Measurements from ENCODE around the gene THAP6. TPM values are rescaled to one million over a fixed set of nuclear protein-coding genes. Genes with fewer than 3 reads are reported as not detected.

Gene THAP6
- total and polyA plus RNA-seq, 2 donors (not counting 3 experiments of a cell fraction or from before 2014, with no cell fraction given), result 2.1 to 6.8 TPM

DNA sequence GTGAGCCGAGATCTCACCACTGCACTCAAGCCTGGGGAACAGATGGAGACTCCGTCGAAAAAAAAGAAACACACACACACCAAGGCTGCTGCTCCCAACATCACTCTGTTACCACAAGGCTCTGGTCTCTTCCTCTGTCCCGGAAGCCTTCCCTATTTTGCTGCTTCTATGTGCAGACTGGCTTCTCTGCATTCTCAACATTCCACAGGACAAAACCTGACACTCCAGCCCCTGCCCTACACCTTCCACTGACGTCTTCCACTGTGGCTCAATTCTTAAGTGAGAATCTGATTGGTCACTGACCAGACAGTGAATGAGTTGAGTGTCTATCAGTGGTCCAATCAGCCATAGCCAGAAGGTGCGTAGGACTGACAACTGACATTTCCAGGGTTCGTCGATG lies 47.5 kb downstream of the THAP6 start:
- no peak overlapping the region for H3K4me3 ChIP-seq (replicated peaks in 1 of 3; ENCODE audit: insufficient read depth in 1 of 3, low read depth in 1 of 3, low read length in 3 of 3)
- intact Hi-C loops (cut with micrococcal nuclease) (no loop called here), dilution Hi-C loops (cut with MboI; ENCODE audit: extremely low pct_ligation_motif_present, low sequenced_read_pairs) (no loop called here)
- BruUV-seq (replicated peaks), result no TSS peak
- no peaks in the 10 kb centered on the region for H3K9me3 ChIP-seq (replicated peaks; ENCODE audit: control insufficient read depth, insufficient read depth, low read length)
- no peaks in the 10 kb centered on the region for H3K36me3 ChIP-seq (ENCODE audit: control insufficient read depth in 2 of 2, extremely low read depth in 1 of 2, insufficient read depth in 2 of 2, low read length in 2 of 2)
- FAIRE-seq (no peak), DNase-seq (ENCODE audit: low read depth, low spot score) (no peak)
- POLR2A ChIA-PET, result no interaction called here
- no peak for TF ChIP-seq GATA2 (IDR thresholded peaks at IDR 0.05; ENCODE audit: insufficient read depth, insufficient read length, low read depth, low read length)
- no peak for TF ChIP-seq FOS (IDR thresholded peaks at IDR 0.05; ENCODE audit: borderline replicate concordance, insufficient read depth, low read length)
- TF ChIP-seq POLR2A (IDR thresholded peaks at IDR 0.05; ENCODE audit: low read depth, low read length), result no peak
- no peak for TF ChIP-seq POLR2AphosphoS5 (IDR thresholded peaks at IDR 0.05; ENCODE audit: insufficient read depth, low read depth, low read length)
- no peak for TF ChIP-seq JUN (IDR thresholded peaks at IDR 0.05; ENCODE audit: borderline replicate concordance, insufficient read depth, insufficient read length, low read depth)
- TF ChIP-seq MYC (IDR thresholded peaks at IDR 0.05; ENCODE audit: low read depth, low read length), result no peak
- no peak for TF ChIP-seq EZH2 (IDR thresholded peaks at IDR 0.05; ENCODE audit: borderline replicate concordance, low read depth, low read length, severe bottlenecking)
- TF ChIP-seq, protein P1, sequence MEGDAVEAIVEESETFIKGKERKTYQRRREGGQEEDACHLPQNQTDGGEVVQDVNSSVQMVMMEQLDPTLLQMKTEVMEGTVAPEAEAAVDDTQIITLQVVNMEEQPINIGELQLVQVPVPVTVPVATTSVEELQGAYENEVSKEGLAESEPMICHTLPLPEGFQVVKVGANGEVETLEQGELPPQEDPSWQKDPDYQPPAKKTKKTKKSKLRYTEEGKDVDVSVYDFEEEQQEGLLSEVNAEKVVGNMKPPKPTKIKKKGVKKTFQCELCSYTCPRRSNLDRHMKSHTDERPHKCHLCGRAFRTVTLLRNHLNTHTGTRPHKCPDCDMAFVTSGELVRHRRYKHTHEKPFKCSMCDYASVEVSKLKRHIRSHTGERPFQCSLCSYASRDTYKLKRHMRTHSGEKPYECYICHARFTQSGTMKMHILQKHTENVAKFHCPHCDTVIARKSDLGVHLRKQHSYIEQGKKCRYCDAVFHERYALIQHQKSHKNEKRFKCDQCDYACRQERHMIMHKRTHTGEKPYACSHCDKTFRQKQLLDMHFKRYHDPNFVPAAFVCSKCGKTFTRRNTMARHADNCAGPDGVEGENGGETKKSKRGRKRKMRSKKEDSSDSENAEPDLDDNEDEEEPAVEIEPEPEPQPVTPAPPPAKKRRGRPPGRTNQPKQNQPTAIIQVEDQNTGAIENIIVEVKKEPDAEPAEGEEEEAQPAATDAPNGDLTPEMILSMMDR (IDR thresholded peaks at IDR 0.05; ENCODE audit: extremely low read depth in 1 of 2, insufficient read depth in 1 of 2, low read depth in 1 of 2, low read length in 2 of 2), result no peak
- TF ChIP-seq, protein P2, sequence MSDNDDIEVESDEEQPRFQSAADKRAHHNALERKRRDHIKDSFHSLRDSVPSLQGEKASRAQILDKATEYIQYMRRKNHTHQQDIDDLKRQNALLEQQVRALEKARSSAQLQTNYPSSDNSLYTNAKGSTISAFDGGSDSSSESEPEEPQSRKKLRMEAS (IDR thresholded peaks at IDR 0.05; ENCODE audit: insufficient read depth, insufficient read length), result no peak
- H3K9me1 ChIP-seq (replicated peaks; ENCODE audit: control insufficient read depth, extremely low read depth, insufficient read depth, low read length), result no peaks in the 10 kb centered on the region
- no peak overlapping the region for H3K27ac ChIP-seq (ENCODE audit: insufficient read depth, low read depth, low read length)
- H3K27me3 ChIP-seq (ENCODE audit: control insufficient read depth in 2 of 2, insufficient read depth in 2 of 2, low read length in 2 of 2), result peaks cover 5 to 15% of the 10 kb centered on the region in 2 experiments
- no peaks in the 10 kb centered on the region for H3K79me2 ChIP-seq (ENCODE audit: control insufficient read depth, insufficient read depth, low read length)
- H3K4me2 ChIP-seq (ENCODE audit: insufficient read depth, low read length), result no peak overlapping the region
- H4K20me1 ChIP-seq (replicated peaks; ENCODE audit: control insufficient read depth, extremely low read depth, insufficient read depth, low read length), result no peaks in the 10 kb centered on the region
- H2AFZ ChIP-seq (ENCODE audit: low read depth, low read length), result no peak overlapping the region
- no peaks in the 10 kb centered on the region for H3K4me1 ChIP-seq (ENCODE audit: control insufficient read depth, extremely low read depth, insufficient read depth, low read length)
- CTCF ChIA-PET, result no interaction called here
- no peak overlapping the region for H3K9ac ChIP-seq (replicated peaks; ENCODE audit: extremely low read depth, insufficient read depth, low read length)

Data from endothelial cell of umbilical vein (primary cell).